Measurements from ENCODE around the gene ARL6IP1. TPM values are rescaled to one million over a fixed set of nuclear protein-coding genes. Genes with fewer than 3 reads are reported as not detected.
"Not testable (repeated sequence)": the region's sequence is repeated elsewhere in the genome, so short reads cannot be mapped to it uniquely, and the experiment has no call there.

The ARL6IP1 gene
- total RNA-seq, 2 donors from 2014 or later = 120 to 133 TPM

- H3K27ac Mint-ChIP-seq = peak overlapping the region; percentile 99
- peaks cover 3% of the 10 kb centered on the region for H3K9me3 Mint-ChIP-seq
- H3K36me3 Mint-ChIP-seq (ENCODE audit: low read depth) = peaks cover 97% of the 10 kb centered on the region
- H3K27me3 Mint-ChIP-seq = no peaks in the 10 kb centered on the region
- peaks cover 43% of the 10 kb centered on the region for H3K4me1 Mint-ChIP-seq
- peak overlapping the region; percentile 99 for H3K4me3 Mint-ChIP-seq
- ATAC-seq (replicated peaks) = no peak
Measured at GRCh38 chr16:18788828-18789514, 12.4 kb downstream of the ARL6IP1 start.

DNA sequence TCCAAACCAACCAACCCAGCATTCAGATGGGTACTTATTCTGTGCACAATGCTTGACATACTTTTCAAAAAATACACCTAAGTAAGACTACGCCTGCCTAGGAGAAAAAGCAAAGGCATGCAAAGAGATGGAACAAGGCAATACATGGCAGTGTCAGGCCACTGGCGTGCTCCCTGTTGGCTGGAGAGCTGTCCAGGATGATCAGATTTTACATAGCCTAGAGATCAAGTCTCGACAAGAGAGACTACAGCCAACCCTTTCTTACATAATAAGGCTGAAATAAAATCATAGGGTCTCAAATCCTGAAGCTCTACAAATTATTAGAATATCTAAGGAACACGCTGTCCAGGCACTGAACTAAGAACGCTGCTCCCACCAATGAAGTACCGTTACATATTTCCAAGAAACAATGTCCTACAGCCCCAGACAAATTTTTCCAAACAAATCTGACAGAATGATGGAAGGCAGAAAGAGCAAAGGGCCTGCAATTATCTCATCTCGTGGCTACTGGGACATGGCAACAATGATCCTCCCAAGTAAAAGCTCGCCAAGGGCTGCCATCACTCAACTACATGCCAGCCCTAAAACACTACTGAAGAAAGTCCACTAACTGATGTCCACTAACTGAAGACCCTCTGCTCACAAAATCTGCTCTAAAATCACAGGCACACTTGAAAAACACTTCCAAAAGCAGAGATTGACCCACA, 16.3 kb downstream of the ARL6IP1 start:
- Mint-ChIP-seq H3K27ac (peak overlapping the region; percentile 77), H3K36me3 (ENCODE audit: low read depth) (peaks cover 80% of the 10 kb centered on the region), H3K4me3 (peak overlapping the region; percentile 99), H3K27me3 (no peaks in the 10 kb centered on the region), H3K9me3 (peaks cover 3% of the 10 kb centered on the region), H3K4me1 (peaks cover 47% of the 10 kb centered on the region)
- ATAC-seq (replicated peaks) = no peak

DNA sequence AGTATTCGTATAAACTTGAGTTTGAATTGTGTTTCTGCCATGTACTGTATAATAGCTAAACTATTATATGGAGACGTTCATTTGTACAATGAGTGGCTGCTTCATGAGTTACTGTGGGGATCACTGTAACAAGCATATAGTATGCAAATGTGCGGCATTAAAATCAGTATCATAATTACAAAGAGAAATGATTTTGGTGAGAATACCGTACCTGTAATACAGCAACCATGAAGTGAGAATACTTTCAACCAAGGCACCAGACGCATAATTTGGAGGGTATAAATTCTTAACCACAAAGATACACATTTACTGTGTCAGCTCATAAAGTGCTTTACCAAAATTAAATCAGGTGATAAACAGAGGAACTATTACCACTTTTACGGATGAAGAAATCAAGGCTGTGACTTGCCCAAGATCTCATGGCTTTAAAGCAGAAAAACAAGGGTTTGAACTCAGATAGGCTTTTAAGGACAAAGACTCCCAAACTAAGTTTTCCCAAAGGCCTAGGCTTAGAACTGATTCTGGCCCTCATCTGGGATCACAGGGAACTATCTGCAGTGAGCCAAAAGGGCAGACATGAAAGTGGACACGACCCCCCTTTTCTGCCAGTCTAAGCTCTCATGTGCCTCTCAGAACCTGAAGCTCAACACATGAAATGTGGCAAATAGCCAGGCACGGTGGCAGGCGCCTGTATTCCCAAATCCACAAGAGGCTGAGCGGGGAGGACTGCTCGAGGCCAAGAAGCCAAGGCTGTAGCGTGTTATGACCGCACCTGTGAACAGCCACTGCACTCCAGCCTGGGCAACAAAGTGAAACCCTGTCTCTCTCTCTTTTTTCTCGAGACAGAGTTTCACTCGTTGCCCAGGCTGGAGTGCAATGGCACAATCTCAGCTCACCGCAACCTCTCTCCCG, 17.7 kb downstream of the ARL6IP1 start:
- Mint-ChIP-seq H3K27me3 (no peaks in the 10 kb centered on the region), H3K27ac (peak overlapping the region; percentile 85), H3K36me3 (ENCODE audit: low read depth) (peaks cover 73% of the 10 kb centered on the region), H3K9me3 (peaks cover 3% of the 10 kb centered on the region), H3K4me3 (peak overlapping the region; percentile 99), H3K4me1 (peaks cover 43% of the 10 kb centered on the region)
- peak; percentile 77 for ATAC-seq (replicated peaks)

GRCh38 chr16:18782697-18783429, 18.5 kb downstream of the ARL6IP1 start:
- ATAC-seq (replicated peaks) = peak; percentile 75
- peaks cover 3% of the 10 kb centered on the region for H3K9me3 Mint-ChIP-seq
- H3K4me3 Mint-ChIP-seq = peak overlapping the region; percentile 99
- H3K27ac Mint-ChIP-seq = peak overlapping the region; percentile 85
- H3K27me3 Mint-ChIP-seq = no peaks in the 10 kb centered on the region
- H3K36me3 Mint-ChIP-seq (ENCODE audit: low read depth) = peaks cover 68% of the 10 kb centered on the region
- peaks cover 37% of the 10 kb centered on the region for H3K4me1 Mint-ChIP-seq

DNA sequence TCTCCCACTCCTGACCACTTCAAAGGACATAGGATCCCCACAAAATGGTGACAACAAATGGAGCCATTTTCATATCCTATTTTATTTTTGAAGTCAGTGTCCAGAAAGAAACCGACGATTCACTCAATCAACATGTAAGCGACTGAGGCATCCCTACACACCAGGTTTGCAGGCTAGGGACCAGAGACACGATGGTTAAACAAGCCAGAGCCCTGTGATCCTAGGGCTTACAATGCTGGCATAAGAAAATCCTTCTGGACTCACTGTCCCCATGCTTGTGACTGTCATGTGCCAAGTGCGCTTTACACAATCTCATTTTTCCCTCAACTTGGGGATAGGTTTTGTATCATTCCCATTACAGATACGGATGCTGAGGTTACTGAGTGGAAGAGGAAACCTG, 20.1 kb downstream of the ARL6IP1 start:
- H3K27me3 Mint-ChIP-seq; H3K27ac Mint-ChIP-seq; ATAC-seq (replicated peaks); H3K4me3 Mint-ChIP-seq; H3K9me3 Mint-ChIP-seq: not testable (repeated sequence)
- Mint-ChIP-seq H3K36me3 (ENCODE audit: low read depth) (peaks cover 52% of the 10 kb centered on the region), H3K4me1 (peaks cover 27% of the 10 kb centered on the region)

- not testable (repeated sequence) for H3K4me3 Mint-ChIP-seq; H3K27ac Mint-ChIP-seq; ATAC-seq (replicated peaks); H3K9me3 Mint-ChIP-seq; H3K27me3 Mint-ChIP-seq
- peaks cover 21% of the 10 kb centered on the region for H3K4me1 Mint-ChIP-seq
- peaks cover 46% of the 10 kb centered on the region for H3K36me3 Mint-ChIP-seq (ENCODE audit: low read depth)
Measured at GRCh38 chr16:18780460-18781026, 20.8 kb downstream of the ARL6IP1 start.

DNA sequence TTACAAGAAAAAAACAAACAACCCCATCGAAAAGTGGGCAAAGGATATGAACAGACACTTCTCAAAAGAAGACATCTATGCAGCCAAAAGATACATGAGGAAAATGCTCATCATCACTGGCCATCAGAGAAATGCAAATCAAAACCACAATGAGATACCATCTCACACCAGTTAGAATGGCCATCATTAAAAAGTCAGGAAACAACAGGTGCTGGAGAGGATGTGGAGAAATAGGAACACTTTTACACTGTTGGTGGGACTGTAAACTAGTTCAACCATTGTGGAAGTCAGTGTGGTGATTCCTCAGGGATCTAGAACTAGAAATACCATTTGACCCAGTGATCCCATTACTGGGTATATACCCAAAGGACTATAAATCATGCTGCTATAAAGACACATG, 23.7 kb downstream of the ARL6IP1 start:
- not testable (repeated sequence) for ATAC-seq (replicated peaks); H3K27ac Mint-ChIP-seq; H3K27me3 Mint-ChIP-seq; H3K9me3 Mint-ChIP-seq; H3K4me1 Mint-ChIP-seq; H3K4me3 Mint-ChIP-seq
- peaks cover 17% of the 10 kb centered on the region for H3K36me3 Mint-ChIP-seq (ENCODE audit: low read depth)

DNA sequence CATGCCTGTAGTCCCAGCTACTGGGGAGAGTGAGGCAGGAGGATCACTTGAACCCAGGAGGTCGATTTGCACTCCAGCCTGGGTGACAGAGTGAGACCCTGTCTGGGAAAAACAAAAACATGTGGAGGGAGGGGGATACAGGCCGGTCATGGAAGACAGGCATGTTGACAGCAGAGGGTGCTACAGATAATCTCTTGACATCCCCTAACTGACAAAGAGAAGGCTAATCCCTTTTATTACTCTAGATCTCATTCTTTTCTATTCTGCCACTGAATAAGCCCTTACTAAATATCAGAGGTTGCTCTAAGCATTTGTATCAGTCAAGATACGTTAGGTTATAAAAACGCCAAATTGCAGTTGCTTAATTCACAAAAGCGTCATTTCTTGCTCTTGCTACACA, 25.0 kb downstream of the ARL6IP1 start:
- peaks cover 10% of the 10 kb centered on the region for H3K36me3 Mint-ChIP-seq (ENCODE audit: low read depth)
- H3K27me3 Mint-ChIP-seq; H3K4me1 Mint-ChIP-seq; H3K27ac Mint-ChIP-seq; H3K4me3 Mint-ChIP-seq; ATAC-seq (replicated peaks); H3K9me3 Mint-ChIP-seq: not testable (repeated sequence)

DNA sequence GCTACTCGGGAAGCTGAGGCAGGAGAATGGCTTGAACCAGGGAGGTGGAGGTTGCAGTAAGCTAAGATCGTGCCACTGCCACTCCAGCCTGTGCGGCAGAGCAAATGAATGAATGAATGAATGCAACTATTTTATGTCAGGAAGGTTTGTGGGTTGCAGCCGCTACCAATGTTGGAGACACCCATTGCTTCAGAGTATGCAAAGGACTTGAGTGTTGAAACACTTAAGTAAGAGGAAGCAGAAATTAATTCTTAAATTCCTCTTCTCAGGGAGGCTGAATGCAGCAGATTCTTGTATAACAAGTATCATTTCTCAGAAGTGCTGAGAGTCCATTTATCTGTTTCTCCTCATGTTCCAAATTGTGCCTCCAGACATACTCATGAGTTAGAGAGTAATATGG, 26.7 kb downstream of the ARL6IP1 start:
- H3K4me3 Mint-ChIP-seq; H3K27ac Mint-ChIP-seq; ATAC-seq (replicated peaks); H3K9me3 Mint-ChIP-seq; H3K4me1 Mint-ChIP-seq; H3K27me3 Mint-ChIP-seq: not testable (repeated sequence)
- H3K36me3 Mint-ChIP-seq (ENCODE audit: low read depth) = peaks cover 14% of the 10 kb centered on the region

DNA sequence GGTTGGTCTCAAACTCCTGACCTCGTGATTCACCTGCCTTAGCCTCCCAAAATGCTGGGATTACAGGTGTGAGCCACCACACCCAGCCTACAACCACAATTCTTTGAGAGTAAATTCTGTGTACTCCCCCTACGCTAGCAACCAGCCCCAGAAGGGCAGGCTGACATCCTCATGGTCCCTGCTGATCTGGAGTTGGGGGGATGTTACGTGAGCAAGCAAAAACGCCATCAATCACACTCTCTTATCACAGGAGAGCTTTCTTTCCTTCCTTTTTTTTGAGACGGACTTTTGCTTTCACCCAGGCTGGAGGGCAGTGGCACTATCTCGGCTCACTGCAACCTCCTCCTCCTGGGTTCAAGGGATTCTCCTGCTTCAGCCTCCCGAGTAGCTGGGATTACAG, 29.2 kb downstream of the ARL6IP1 start:
- H3K4me1 Mint-ChIP-seq = peaks cover 10% of the 10 kb centered on the region
- H3K9me3 Mint-ChIP-seq; ATAC-seq (replicated peaks); H3K27me3 Mint-ChIP-seq; H3K36me3 Mint-ChIP-seq (ENCODE audit: low read depth); H3K27ac Mint-ChIP-seq; H3K4me3 Mint-ChIP-seq: not testable (repeated sequence)

GRCh38 chr16:18770336-18770962, 30.9 kb downstream of the ARL6IP1 start:
- peak overlapping the region; percentile 77 for H3K27ac Mint-ChIP-seq
- not testable (repeated sequence) for H3K36me3 Mint-ChIP-seq (ENCODE audit: low read depth); H3K27me3 Mint-ChIP-seq; H3K9me3 Mint-ChIP-seq
- peak overlapping the region; percentile 47 for H3K4me3 Mint-ChIP-seq
- H3K4me1 Mint-ChIP-seq = peaks cover 10% of the 10 kb centered on the region
- ATAC-seq (replicated peaks) = peak; percentile 83

DNA sequence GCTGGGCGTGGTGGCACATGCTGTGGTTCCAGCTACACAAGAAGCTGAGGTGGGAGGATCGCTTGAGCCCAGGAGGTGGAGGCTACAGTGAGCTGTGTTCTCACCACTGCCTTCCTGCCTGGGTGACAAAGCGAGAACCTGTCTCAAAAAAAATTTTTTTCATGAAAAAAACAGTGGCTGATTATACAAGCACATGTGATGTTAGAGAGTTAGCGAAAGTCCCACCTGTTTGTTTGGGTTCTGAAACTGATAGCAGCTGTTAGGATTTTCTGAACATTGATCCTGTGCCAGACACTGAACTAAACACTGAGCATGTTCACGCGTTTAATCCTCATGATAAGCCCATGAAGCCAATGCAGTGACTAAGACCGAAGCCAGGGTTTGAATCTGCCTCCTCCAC, 34.1 kb downstream of the ARL6IP1 start:
- not testable (repeated sequence) for H3K36me3 Mint-ChIP-seq (ENCODE audit: low read depth); H3K9me3 Mint-ChIP-seq; H3K27ac Mint-ChIP-seq; H3K27me3 Mint-ChIP-seq; H3K4me3 Mint-ChIP-seq
- peak; percentile 48 for ATAC-seq (replicated peaks)
- H3K4me1 Mint-ChIP-seq = peaks cover 10% of the 10 kb centered on the region

DNA sequence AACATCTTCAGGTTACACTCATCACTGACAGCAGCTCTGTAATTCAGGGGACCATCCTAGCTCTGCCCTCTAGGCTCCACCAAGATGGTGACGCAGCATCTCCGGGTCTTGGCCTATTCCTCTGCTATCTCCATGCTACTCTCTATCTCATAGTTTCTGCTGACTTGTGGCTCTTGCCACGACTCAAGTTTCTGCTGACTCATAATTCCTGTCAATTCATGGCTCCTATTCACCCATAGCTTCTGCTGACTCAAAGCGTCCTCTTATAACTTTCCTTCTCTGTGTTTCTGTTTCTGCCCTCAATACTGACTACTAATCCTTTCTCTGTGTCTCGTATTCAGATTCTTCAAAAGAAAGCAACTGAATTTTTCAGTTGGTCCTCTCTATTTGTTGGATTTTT, 38.6 kb downstream of the ARL6IP1 start:
- not testable (repeated sequence) for H3K4me1 Mint-ChIP-seq; H3K4me3 Mint-ChIP-seq; H3K27ac Mint-ChIP-seq; H3K36me3 Mint-ChIP-seq (ENCODE audit: low read depth); H3K27me3 Mint-ChIP-seq; H3K9me3 Mint-ChIP-seq
- ATAC-seq (replicated peaks) = peak; percentile 83
